ENCODE measurements around the gene PDE6A. TPM values are rescaled to one million over a fixed set of nuclear protein-coding genes. Genes with fewer than 3 reads are reported as not detected.
A peak's percentile ranks its signal among the peaks of the same experiment; 100 is the strongest.

The PDE6A gene
- total and polyA plus RNA-seq, 9 of the 15 experiments (the other 6 are each of a cell fraction or from before 2014, with no cell fraction given) = 0.01 to 0.04 (median 0.01) TPM; not detected in 6

DNA sequence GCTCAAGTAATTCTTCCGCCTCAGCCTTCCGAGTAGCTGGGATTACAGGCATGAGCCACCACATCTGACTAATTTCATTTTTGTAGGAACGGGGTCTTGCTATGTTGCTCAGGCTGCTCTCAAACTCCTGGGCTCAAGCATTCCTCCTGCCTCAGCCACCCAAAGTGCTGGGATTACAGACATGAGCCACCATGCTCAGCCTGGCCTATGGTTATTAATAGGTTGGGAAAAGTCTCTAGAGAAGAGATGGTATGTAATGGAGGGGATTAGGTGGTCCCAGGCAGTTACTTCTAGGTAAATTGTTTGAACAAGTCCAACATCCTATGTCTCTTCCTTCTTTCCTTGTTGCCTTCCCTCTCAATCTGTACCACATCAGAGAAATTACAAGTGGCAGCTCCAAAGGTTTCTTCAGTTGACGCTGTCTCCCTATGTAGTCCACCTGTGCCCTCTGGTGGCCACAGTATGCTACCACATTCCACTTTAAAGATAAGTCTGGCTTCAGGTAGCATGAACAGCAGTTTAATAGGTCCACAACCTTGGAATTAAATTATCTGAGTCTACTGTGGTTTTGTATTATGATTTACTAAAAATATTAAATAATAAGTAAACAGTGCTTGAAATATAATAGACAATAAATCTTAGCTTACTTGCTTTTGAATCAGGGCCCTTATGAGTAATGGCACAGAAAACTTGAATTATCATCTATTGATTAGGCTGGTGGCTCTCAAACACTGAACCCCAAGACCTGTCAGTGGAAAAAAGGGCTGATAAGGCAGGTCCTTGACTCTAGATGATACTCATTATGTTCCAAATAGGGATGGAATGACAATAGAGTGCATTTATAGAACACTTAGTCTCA lies 46.2 kb upstream of the PDE6A start (continued):
- TF ChIP-seq, protein P1, sequence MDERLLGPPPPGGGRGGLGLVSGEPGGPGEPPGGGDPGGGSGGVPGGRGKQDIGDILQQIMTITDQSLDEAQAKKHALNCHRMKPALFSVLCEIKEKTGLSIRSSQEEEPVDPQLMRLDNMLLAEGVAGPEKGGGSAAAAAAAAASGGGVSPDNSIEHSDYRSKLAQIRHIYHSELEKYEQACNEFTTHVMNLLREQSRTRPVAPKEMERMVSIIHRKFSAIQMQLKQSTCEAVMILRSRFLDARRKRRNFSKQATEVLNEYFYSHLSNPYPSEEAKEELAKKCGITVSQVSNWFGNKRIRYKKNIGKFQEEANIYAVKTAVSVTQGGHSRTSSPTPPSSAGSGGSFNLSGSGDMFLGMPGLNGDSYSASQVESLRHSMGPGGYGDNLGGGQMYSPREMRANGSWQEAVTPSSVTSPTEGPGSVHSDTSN (CRISPR knock-in tag; IDR thresholded peaks at IDR 0.05; ENCODE audit: low read depth) = no peak
- TF ChIP-seq, protein P1 (tag; conservative IDR thresholded peaks at IDR 0.05; ENCODE audit: low read depth) = no peak
- TF ChIP-seq ZBTB11 (CRISPR knock-in tag; IDR thresholded peaks at IDR 0.05) (no peak), CXXC5 (CRISPR knock-in tag; IDR thresholded peaks at IDR 0.05) (no peak), NUFIP1 (IDR thresholded peaks at IDR 0.05; ENCODE audit: partially characterized antibody) (no peak), LCOR (CRISPR knock-in tag; IDR thresholded peaks at IDR 0.05) (0 out of 2 replicates have a peak, but pooled peaks have one; percentile 50), KAT7 (CRISPR knock-in tag; IDR thresholded peaks at IDR 0.05; ENCODE audit: borderline replicate concordance) (0 out of 2 replicates have a peak, but pooled peaks have one; percentile 47), NEUROD1 (IDR thresholded peaks at IDR 0.05; ENCODE audit: borderline replicate concordance, low read depth, low read length, partially characterized antibody) (no peak), BHLHE40 (IDR thresholded peaks at IDR 0.05; ENCODE audit: low read length) (no peak), ZNF3 (CRISPR knock-in tag; IDR thresholded peaks at IDR 0.05) (no peak), FOXK2 (conservative IDR thresholded peaks at IDR 0.05 in 1 of 2, IDR thresholded peaks at IDR 0.05 in 1 of 2; ENCODE audit: low read depth in 2 of 2) (no peak), THRA (IDR thresholded peaks at IDR 0.05) (no peak), BRCA1 (IDR thresholded peaks at IDR 0.05) (no peak), BRCA1 (CRISPR knock-in tag; IDR thresholded peaks at IDR 0.05) (no peak), ZNF766 (CRISPR knock-in tag; conservative IDR thresholded peaks at IDR 0.05) (peak; percentile 90), CHCHD3 (CRISPR knock-in tag; IDR thresholded peaks at IDR 0.05) (no peak), EP300 (IDR thresholded peaks at IDR 0.05; ENCODE audit: low read length) (no peak), ZBTB5 (IDR thresholded peaks at IDR 0.05) (no peak)
